IPS-20b (cell line): ENCODE results near the gene DGKI.
A peak's percentile ranks its signal among the peaks of the same experiment; 100 is the strongest.
"Not testable (repeated sequence)": the region's sequence is repeated elsewhere in the genome, so short reads cannot be mapped to it uniquely, and the experiment has no call there.

Source experiments
- H3K27ac ChIP-seq: one replicate; pipeline ENCODE4 v1.5.1; 2013; ENCODE audit warnings: low read length
- H3K27me3 ChIP-seq: 2 replicates; pipeline ENCODE4 v1.6.1; 2013; ENCODE audit warnings: mild to moderate bottlenecking, low read length, inconsistent platforms; ENCODE audit not compliant: insufficient read depth
- H3K36me3 ChIP-seq: 2 replicates; pipeline ENCODE4 v1.6.1; 2013; ENCODE audit warnings: low read depth, mild to moderate bottlenecking, inconsistent platforms, low read length, moderate library complexity; ENCODE audit not compliant: insufficient read depth
- H3K4me1 ChIP-seq: 2 replicates; pipeline ENCODE4 v1.6.1; 2013; ENCODE audit warnings: mild to moderate bottlenecking, control low read depth, inconsistent platforms, low read length, moderate library complexity; ENCODE audit not compliant: insufficient read depth
- H3K4me3 ChIP-seq: 2 replicates; pipeline ENCODE4 v1.5.1; 2013; ENCODE audit warnings: mild to moderate bottlenecking, low read length, inconsistent platforms
- H3K9ac ChIP-seq: 2 replicates; pipeline ENCODE4 v1.6.1; 2013; ENCODE audit warnings: low read depth, mild to moderate bottlenecking, inconsistent platforms, low read length, moderate library complexity
- H3K9me3 ChIP-seq: 2 replicates; pipeline ENCODE4 v1.6.1; 2013; ENCODE audit warnings: mild to moderate bottlenecking, low read depth, low read length, inconsistent platforms; ENCODE audit not compliant: insufficient read depth

The DGKI gene

DNA sequence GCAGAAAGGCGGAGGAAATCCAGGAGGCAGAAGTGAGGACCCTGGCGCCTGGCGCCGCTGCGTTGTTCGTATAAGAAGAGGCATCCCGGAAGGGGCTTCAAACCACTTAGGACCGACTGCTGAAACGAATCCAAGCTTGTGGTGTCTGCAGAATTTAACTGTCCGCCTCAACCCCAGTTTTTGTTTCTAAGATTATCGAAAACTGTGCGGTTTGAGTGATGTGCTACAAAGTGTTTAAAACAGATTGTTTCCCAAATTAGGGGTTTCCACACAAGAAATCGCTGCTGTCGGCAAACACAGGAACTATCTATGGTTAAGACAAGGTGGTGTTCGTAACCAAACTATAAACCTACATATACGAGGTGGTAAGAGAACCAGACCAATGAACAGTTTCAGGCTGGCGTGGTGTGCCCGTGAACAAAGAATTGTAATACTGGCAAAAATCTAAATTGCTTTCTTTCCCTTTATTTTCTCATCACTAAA lies 835 bp upstream of the DGKI start:
- Histone ChIP-seq H3K27ac (no peak overlapping the region), H3K9me3 (no peaks in the 10 kb centered on the region), H3K9ac (no peak overlapping the region), H3K36me3 (no peaks in the 10 kb centered on the region), H3K27me3 (peaks cover 50% of the 10 kb centered on the region), H3K4me3 (peak overlapping the region; percentile 67; the same call in 1 of the 2 replicates), H3K4me1 (peaks cover 12% of the 10 kb centered on the region; the same call in 1 of the 2 replicates)

DNA sequence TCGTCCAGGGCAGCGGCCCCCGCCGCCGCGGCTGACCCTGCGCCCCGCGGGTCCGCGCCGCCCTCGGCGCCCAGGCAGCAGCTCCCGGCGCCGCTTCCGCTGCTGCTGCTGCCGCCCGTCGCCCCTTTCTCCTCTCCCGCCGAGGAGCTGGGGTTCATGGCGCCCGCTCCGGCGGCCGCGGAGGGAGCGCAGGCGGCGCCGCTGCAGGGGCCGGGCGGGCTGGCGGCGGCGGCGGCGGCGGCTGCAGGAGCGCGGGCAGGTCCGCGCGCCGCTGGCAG lies 286 bp downstream of the DGKI start:
- Histone ChIP-seq H3K4me1 (peaks cover 14% of the 10 kb centered on the region; the same call in 1 of the 2 replicates), H3K4me3 (peak overlapping the region; percentile 62; the same call in 1 of the 2 replicates), H3K27me3 (peaks cover 50% of the 10 kb centered on the region), H3K27ac (no peak overlapping the region), H3K36me3 (no peaks in the 10 kb centered on the region), H3K9me3 (no peaks in the 10 kb centered on the region), H3K9ac (no peak overlapping the region)

DNA sequence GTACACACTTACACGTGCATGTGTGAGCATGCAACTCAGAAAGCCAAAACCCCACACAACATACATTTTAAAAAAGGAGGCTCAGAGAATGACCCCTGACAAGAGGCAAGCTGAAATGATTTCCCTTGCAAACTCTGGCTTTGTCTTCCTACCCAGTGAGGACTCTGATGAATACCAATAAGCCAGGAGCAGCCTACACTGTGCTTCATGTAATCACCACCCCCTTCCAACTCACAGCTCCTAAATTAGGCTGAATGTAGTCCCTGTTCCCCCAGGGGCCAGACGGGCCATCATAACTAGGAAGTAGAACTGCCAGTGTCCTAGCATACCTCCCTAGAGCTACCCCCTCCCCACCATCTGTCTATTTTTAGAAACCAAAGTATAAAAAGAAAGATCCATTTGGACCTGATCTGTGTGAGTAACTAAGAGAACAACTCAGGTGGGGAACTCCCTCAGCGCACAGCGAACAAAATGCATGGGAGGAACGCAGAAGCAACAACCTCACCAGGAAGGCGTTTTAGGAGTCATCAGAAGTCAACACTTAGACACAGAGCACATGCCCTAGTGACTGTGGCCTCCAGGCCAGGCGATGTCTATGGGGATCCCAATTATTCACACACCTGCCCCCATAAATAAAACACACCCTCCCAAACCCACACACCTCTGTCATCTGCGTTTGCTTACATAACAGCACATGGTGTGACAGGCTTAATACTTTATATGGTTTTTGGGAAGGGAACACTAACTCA lies 1.9 kb downstream of the DGKI start:
- no peaks in the 10 kb centered on the region for H3K36me3 ChIP-seq
- no peak overlapping the region for H3K4me3 ChIP-seq
- no peak overlapping the region for H3K27ac ChIP-seq
- H3K9ac ChIP-seq: no peak overlapping the region
- peaks cover 50% of the 10 kb centered on the region for H3K27me3 ChIP-seq
- no peaks in the 10 kb centered on the region for H3K9me3 ChIP-seq
- H3K4me1 ChIP-seq: peaks cover 28% of the 10 kb centered on the region; the same call in 1 of the 2 replicates

DNA sequence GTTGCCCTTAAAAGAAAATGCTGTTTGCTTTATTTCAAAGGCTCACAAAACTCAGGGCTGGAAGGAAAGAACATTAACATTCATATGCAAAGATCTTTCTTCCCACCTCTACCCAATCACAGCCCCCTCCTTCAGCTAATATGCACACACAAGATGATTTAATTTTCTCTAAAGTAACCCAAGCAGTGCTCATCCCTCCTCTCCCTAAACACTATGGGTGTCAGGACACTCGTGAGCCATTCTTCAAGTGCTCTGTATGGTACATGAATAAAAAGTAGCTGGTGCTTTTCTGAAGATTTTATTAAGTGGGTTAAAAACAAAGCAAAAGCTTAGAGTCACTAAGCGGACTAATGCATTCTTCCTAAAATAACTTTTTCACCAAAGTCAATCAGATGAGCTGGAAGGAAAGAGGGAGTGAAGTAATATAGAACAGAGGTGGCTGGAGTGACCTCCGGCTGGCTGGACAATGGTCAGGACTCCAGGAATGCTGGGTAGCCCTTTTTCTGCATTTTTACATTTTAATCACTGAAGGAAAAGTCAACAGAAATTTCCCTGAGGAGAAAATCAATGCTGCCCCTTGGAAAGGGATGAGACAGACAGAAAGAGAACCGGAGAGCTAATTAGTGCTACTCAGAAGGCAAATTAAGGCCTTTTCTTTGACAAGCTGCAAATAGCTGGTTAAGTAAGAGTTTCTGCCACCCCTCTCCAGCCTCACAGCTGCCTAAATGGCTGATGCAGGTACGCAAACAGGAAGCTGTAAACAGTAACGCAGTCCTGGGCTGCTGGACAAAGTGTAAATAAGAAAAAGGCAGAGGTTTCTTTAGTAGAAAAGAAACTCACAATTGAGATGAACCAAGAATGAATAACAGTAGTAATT lies 6.6 kb downstream of the DGKI start:
- Histone ChIP-seq H3K36me3 (no peaks in the 10 kb centered on the region), H3K4me1 (peaks cover 32% of the 10 kb centered on the region; the same call in 1 of the 2 replicates), H3K27ac (no peak overlapping the region), H3K9ac (peak overlapping the region; percentile 7; the same call in 1 of the 2 replicates), H3K27me3 (peaks cover 12% of the 10 kb centered on the region), H3K9me3 (no peaks in the 10 kb centered on the region), H3K4me3 (no peak overlapping the region; the same call in 1 of the 2 replicates)

DNA sequence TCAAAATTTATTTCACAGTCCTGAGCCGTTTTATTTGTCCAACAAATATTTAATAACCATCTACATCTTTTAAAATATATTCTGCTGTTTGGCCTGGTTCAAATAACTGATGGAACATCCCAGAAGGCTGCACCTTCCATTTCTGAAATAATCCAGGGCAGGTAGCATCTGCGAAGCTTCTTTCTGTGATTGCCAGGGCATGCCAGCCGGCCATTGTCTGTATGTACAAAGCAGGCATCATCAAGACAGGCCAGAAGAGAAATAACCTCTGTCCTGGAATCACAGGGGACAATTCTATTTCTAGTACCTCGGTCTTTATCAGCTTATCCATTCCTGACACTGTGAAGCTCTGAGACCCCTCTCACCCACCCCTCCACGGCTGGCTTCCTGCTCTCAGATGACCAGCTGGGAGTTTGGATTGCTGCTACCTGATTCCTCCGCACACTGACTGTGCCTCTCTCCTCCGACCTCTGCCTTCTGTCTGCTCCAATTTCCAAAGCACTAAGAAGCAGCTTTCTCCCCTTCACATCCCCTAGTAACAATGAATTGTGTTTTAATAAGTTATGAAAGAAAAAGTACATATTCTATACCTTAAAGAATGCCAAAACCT lies 8.0 kb downstream of the DGKI start:
- peaks cover 24% of the 10 kb centered on the region; the same call in 1 of the 2 replicates for H3K4me1 ChIP-seq
- H3K36me3 ChIP-seq: no peaks in the 10 kb centered on the region
- no peaks in the 10 kb centered on the region for H3K27me3 ChIP-seq

GRCh38 chr7:137836541-137836940 lies 10.2 kb downstream of the DGKI start:
- Histone ChIP-seq H3K9ac (no peak overlapping the region), H3K4me1 (peaks cover 24% of the 10 kb centered on the region; the same call in 1 of the 2 replicates), H3K4me3 (no peak overlapping the region), H3K36me3 (peaks cover 3% of the 10 kb centered on the region), H3K9me3 (peaks cover 23% of the 10 kb centered on the region), H3K27ac (no peak overlapping the region), H3K27me3 (no peaks in the 10 kb centered on the region)

More for the DNA sequence above, 8.0 kb downstream of the DGKI start:
- H3K9me3 ChIP-seq: peaks cover under 1% of the 10 kb centered on the region
- no peak overlapping the region for H3K4me3 ChIP-seq
- no peak overlapping the region for H3K27ac ChIP-seq
- no peak overlapping the region for H3K9ac ChIP-seq

DNA sequence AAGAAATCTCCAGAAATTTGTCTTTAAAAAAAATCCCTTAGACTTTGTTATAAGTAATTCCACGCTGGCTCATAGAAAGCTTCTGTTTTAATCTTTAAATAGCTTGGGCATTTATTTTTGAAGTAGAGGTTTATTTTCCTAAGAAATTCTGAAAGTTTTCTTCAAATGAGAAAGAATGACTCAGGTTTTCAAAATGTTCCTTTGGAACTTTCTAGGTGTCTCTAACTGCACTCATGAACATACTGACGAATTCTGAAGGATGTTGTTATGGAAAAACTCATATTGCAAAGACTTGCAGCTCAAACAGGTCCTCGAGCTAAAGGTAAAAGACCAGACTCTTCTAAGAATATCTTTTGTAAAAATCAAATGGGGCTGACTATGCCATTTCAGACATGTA lies 10.7 kb downstream of the DGKI start:
- H3K27ac ChIP-seq: no peak overlapping the region
- peaks cover 19% of the 10 kb centered on the region; the same call in 1 of the 2 replicates for H3K4me1 ChIP-seq
- no peak overlapping the region for H3K9ac ChIP-seq
- no peak overlapping the region for H3K4me3 ChIP-seq
- H3K9me3 ChIP-seq: peaks cover 28% of the 10 kb centered on the region
- peaks cover 3% of the 10 kb centered on the region for H3K36me3 ChIP-seq
- H3K27me3 ChIP-seq: no peaks in the 10 kb centered on the region

- H3K4me3 ChIP-seq: no peak overlapping the region
- H3K36me3 ChIP-seq: peaks cover 3% of the 10 kb centered on the region
- peaks cover 28% of the 10 kb centered on the region for H3K9me3 ChIP-seq
- H3K9ac ChIP-seq: no peak overlapping the region
- H3K27me3 ChIP-seq: no peaks in the 10 kb centered on the region
- H3K27ac ChIP-seq: no peak overlapping the region
- H3K4me1 ChIP-seq: peaks cover 14% of the 10 kb centered on the region; the same call in 1 of the 2 replicates
Observed at GRCh38 chr7:137835486-137836112, 11.2 kb downstream of the DGKI start.

- Histone ChIP-seq H3K4me1 (peaks cover 6% of the 10 kb centered on the region; the same call in 1 of the 2 replicates), H3K27ac (no peak overlapping the region), H3K4me3 (no peak overlapping the region), H3K27me3 (no peaks in the 10 kb centered on the region), H3K9me3 (peaks cover 28% of the 10 kb centered on the region), H3K36me3 (peaks cover 3% of the 10 kb centered on the region), H3K9ac (no peak overlapping the region)
Observed at GRCh38 chr7:137834552-137834951, 12.2 kb downstream of the DGKI start.

GRCh38 chr7:137832990-137833389 lies 13.8 kb downstream of the DGKI start:
- H3K9ac ChIP-seq, H3K27ac ChIP-seq, H3K36me3 ChIP-seq, H3K4me3 ChIP-seq, H3K27me3 ChIP-seq, H3K4me1 ChIP-seq: not testable (repeated sequence)
- peaks cover 28% of the 10 kb centered on the region for H3K9me3 ChIP-seq

- Histone ChIP-seq H3K27ac (no peak overlapping the region), H3K9ac (no peak overlapping the region), H3K27me3 (no peaks in the 10 kb centered on the region), H3K4me3 (no peak overlapping the region), H3K4me1 (no peaks in the 10 kb centered on the region), H3K36me3 (peaks cover 3% of the 10 kb centered on the region), H3K9me3 (peaks cover 28% of the 10 kb centered on the region)
Observed at GRCh38 chr7:137832382-137832781, 14.4 kb downstream of the DGKI start.
